ENCODE measurements around the gene CNTN6. TPM values are rescaled to one million over a fixed set of nuclear protein-coding genes. Genes with fewer than 3 reads are reported as not detected.

The CNTN6 gene
- total and polyA plus RNA-seq, 4 experiments from 2014 or later, result not detected

- H3K4me1 ChIP-seq (ENCODE audit: insufficient read depth, low read length), result no peaks in the 10 kb centered on the region
- H3K27ac ChIP-seq (ENCODE audit: low read depth, low read length), result no peak overlapping the region
- Mint-ChIP-seq H3K4me3 (no peak overlapping the region), H3K36me3 (no peaks in the 10 kb centered on the region), H3K9me3 (peaks cover 0 to 9% (median under 1%) of the 10 kb centered on the region in 8 donors), H3K27ac (no peak overlapping the region), H3K4me1 (no peaks in the 10 kb centered on the region), H3K27me3 (no peaks in the 10 kb centered on the region)
- POLR2A ChIA-PET (ENCODE audit: partially characterized antibody), result no interaction called here
- H3K9me3 ChIP-seq (ENCODE audit: control insufficient read depth in 1 of 2, low read length in 2 of 2), result no peaks in the 10 kb centered on the region
- CTCF ChIA-PET (ENCODE audit: partially characterized antibody), result no interaction called here
- no peak for DNase-seq
- intact Hi-C loops (cut with micrococcal nuclease), result no loop called here
- H3K27me3 ChIP-seq (ENCODE audit: insufficient read depth, low read length), result no peaks in the 10 kb centered on the region
- no peak overlapping the region for H3K4me3 ChIP-seq (ENCODE audit: low read length in 2 of 2)
- no peaks in the 10 kb centered on the region for H3K36me3 ChIP-seq (ENCODE audit: insufficient read depth, low read length)
These were observed 38.3 kb downstream of the CNTN6 start for GRCh38 chr3:1131166-1131565.

GRCh38 chr3:1135194-1135593, 42.4 kb downstream of the CNTN6 start:
- Histone ChIP-seq H3K36me3 (ENCODE audit: insufficient read depth, low read length) (no peaks in the 10 kb centered on the region), H3K27ac (ENCODE audit: low read depth, low read length) (no peak overlapping the region), H3K4me3 (ENCODE audit: low read length in 2 of 2) (no peak overlapping the region), H3K9me3 (ENCODE audit: control insufficient read depth in 1 of 2, low read length in 2 of 2) (no peaks in the 10 kb centered on the region), H3K27me3 (ENCODE audit: insufficient read depth, low read length) (no peaks in the 10 kb centered on the region), H3K4me1 (ENCODE audit: insufficient read depth, low read length) (no peaks in the 10 kb centered on the region)
- CTCF ChIA-PET (ENCODE audit: partially characterized antibody), result no interaction called here
- H3K36me3 Mint-ChIP-seq, result no peaks in the 10 kb centered on the region
- no peaks in the 10 kb centered on the region for H3K4me1 Mint-ChIP-seq
- POLR2A ChIA-PET (ENCODE audit: partially characterized antibody), result no interaction called here
- no peak overlapping the region for H3K4me3 Mint-ChIP-seq
- no peaks in the 10 kb centered on the region for H3K27me3 Mint-ChIP-seq
- DNase-seq, result no peak
- H3K9me3 Mint-ChIP-seq, result peaks cover 0 to 9% (median 5%) of the 10 kb centered on the region in 8 donors
- intact Hi-C loops (cut with micrococcal nuclease), result no loop called here
- H3K27ac Mint-ChIP-seq, result no peak overlapping the region

GRCh38 chr3:1138036-1138435, 45.2 kb downstream of the CNTN6 start:
- no peaks in the 10 kb centered on the region for H3K4me1 Mint-ChIP-seq
- ChIA-PET POLR2A (ENCODE audit: partially characterized antibody) (no interaction called here), CTCF (ENCODE audit: partially characterized antibody) (no interaction called here)
- H3K27ac ChIP-seq (ENCODE audit: low read depth, low read length), result no peak overlapping the region
- intact Hi-C loops (cut with micrococcal nuclease), result no loop called here
- no peaks in the 10 kb centered on the region for H3K36me3 Mint-ChIP-seq
- H3K9me3 ChIP-seq (ENCODE audit: control insufficient read depth in 1 of 2, low read length in 2 of 2), result no peaks in the 10 kb centered on the region
- H3K9me3 Mint-ChIP-seq, result peaks cover 0 to 9% (median 5%) of the 10 kb centered on the region in 8 donors
- H3K36me3 ChIP-seq (ENCODE audit: insufficient read depth, low read length), result no peaks in the 10 kb centered on the region
- no peak overlapping the region for H3K4me3 ChIP-seq (ENCODE audit: low read length in 2 of 2)
- H3K4me3 Mint-ChIP-seq, result no peak overlapping the region
- H3K27me3 Mint-ChIP-seq, result no peaks in the 10 kb centered on the region
- DNase-seq, result no peak
- H3K27me3 ChIP-seq (ENCODE audit: insufficient read depth, low read length), result no peaks in the 10 kb centered on the region
- H3K4me1 ChIP-seq (ENCODE audit: insufficient read depth, low read length), result no peaks in the 10 kb centered on the region
- H3K27ac Mint-ChIP-seq, result no peak overlapping the region

- Mint-ChIP-seq H3K4me3 (no peak overlapping the region), H3K27me3 (no peaks in the 10 kb centered on the region), H3K36me3 (no peaks in the 10 kb centered on the region), H3K4me1 (no peaks in the 10 kb centered on the region), H3K27ac (no peak overlapping the region), H3K9me3 (peaks cover 0 to 9% (median 5%) of the 10 kb centered on the region in 8 donors)
- H3K4me3 ChIP-seq (ENCODE audit: low read length in 2 of 2), result no peak overlapping the region
- ChIA-PET POLR2A (ENCODE audit: partially characterized antibody) (no interaction called here), CTCF (ENCODE audit: partially characterized antibody) (no interaction called here)
- intact Hi-C loops (cut with micrococcal nuclease), result no loop called here
- no peaks in the 10 kb centered on the region for H3K36me3 ChIP-seq (ENCODE audit: insufficient read depth, low read length)
- H3K27me3 ChIP-seq (ENCODE audit: insufficient read depth, low read length), result no peaks in the 10 kb centered on the region
- H3K27ac ChIP-seq (ENCODE audit: low read depth, low read length), result no peak overlapping the region
- DNase-seq, result no peak
- H3K4me1 ChIP-seq (ENCODE audit: insufficient read depth, low read length), result no peaks in the 10 kb centered on the region
- no peaks in the 10 kb centered on the region for H3K9me3 ChIP-seq (ENCODE audit: control insufficient read depth in 1 of 2, low read length in 2 of 2)
These were observed 46.2 kb downstream of the CNTN6 start for GRCh38 chr3:1139071-1139470.

- Mint-ChIP-seq H3K9me3 (peaks cover 0 to 4% (median 1%) of the 10 kb centered on the region in 8 donors), H3K36me3 (no peaks in the 10 kb centered on the region), H3K27me3 (no peaks in the 10 kb centered on the region), H3K27ac (no peak overlapping the region), H3K4me3 (no peak overlapping the region), H3K4me1 (no peaks in the 10 kb centered on the region)
- ChIA-PET POLR2A (ENCODE audit: partially characterized antibody) (no interaction called here), CTCF (ENCODE audit: partially characterized antibody) (no interaction called here)
- Histone ChIP-seq H3K27me3 (ENCODE audit: insufficient read depth, low read length) (no peaks in the 10 kb centered on the region), H3K4me1 (ENCODE audit: insufficient read depth, low read length) (no peaks in the 10 kb centered on the region), H3K27ac (ENCODE audit: low read depth, low read length) (no peak overlapping the region), H3K36me3 (ENCODE audit: insufficient read depth, low read length) (no peaks in the 10 kb centered on the region), H3K9me3 (ENCODE audit: control insufficient read depth in 1 of 2, low read length in 2 of 2) (no peaks in the 10 kb centered on the region), H3K4me3 (ENCODE audit: low read length in 2 of 2) (no peak overlapping the region)
- DNase-seq, result no peak
- intact Hi-C loops (cut with micrococcal nuclease), result no loop called here
These were observed 54.5 kb downstream of the CNTN6 start for GRCh38 chr3:1147326-1147725.

GRCh38 chr3:1147819-1148218, 55.0 kb downstream of the CNTN6 start:
- H3K36me3 Mint-ChIP-seq, result no peaks in the 10 kb centered on the region
- H3K27ac ChIP-seq (ENCODE audit: low read depth, low read length), result no peak overlapping the region
- DNase-seq, result no peak
- H3K27me3 Mint-ChIP-seq, result no peaks in the 10 kb centered on the region
- ChIA-PET POLR2A (ENCODE audit: partially characterized antibody) (no interaction called here), CTCF (ENCODE audit: partially characterized antibody) (no interaction called here)
- H3K9me3 Mint-ChIP-seq, result peaks cover 0 to 4% (median 1%) of the 10 kb centered on the region in 8 donors
- no peaks in the 10 kb centered on the region for H3K9me3 ChIP-seq (ENCODE audit: control insufficient read depth in 1 of 2, low read length in 2 of 2)
- H3K36me3 ChIP-seq (ENCODE audit: insufficient read depth, low read length), result no peaks in the 10 kb centered on the region
- no peak overlapping the region for H3K27ac Mint-ChIP-seq
- H3K4me1 Mint-ChIP-seq, result no peaks in the 10 kb centered on the region
- intact Hi-C loops (cut with micrococcal nuclease), result no loop called here
- H3K4me1 ChIP-seq (ENCODE audit: insufficient read depth, low read length), result no peaks in the 10 kb centered on the region
- H3K27me3 ChIP-seq (ENCODE audit: insufficient read depth, low read length), result no peaks in the 10 kb centered on the region
- no peak overlapping the region for H3K4me3 ChIP-seq (ENCODE audit: low read length in 2 of 2)
- no peak overlapping the region for H3K4me3 Mint-ChIP-seq

- no peaks in the 10 kb centered on the region for H3K4me1 ChIP-seq (ENCODE audit: insufficient read depth, low read length)
- H3K27ac Mint-ChIP-seq, result no peak overlapping the region
- H3K9me3 Mint-ChIP-seq, result peaks cover 0 to 15% (median 3%) of the 10 kb centered on the region in 8 donors
- H3K36me3 Mint-ChIP-seq, result no peaks in the 10 kb centered on the region
- intact Hi-C loops (cut with micrococcal nuclease), result no loop called here
- no peak for DNase-seq
- POLR2A ChIA-PET (ENCODE audit: partially characterized antibody), result no interaction called here
- CTCF ChIA-PET (ENCODE audit: partially characterized antibody), result no interaction called here
- H3K9me3 ChIP-seq (ENCODE audit: control insufficient read depth in 1 of 2, low read length in 2 of 2), result no peaks in the 10 kb centered on the region
- no peaks in the 10 kb centered on the region for H3K36me3 ChIP-seq (ENCODE audit: insufficient read depth, low read length)
- no peak overlapping the region for H3K4me3 ChIP-seq (ENCODE audit: low read length in 2 of 2)
- H3K27me3 Mint-ChIP-seq, result no peaks in the 10 kb centered on the region
- no peaks in the 10 kb centered on the region for H3K27me3 ChIP-seq (ENCODE audit: insufficient read depth, low read length)
- no peaks in the 10 kb centered on the region for H3K4me1 Mint-ChIP-seq
- H3K27ac ChIP-seq (ENCODE audit: low read depth, low read length), result no peak overlapping the region
- no peak overlapping the region for H3K4me3 Mint-ChIP-seq
These were observed 71.3 kb downstream of the CNTN6 start for GRCh38 chr3:1164101-1164500.

- DNase-seq, result no peak
- H3K4me3 ChIP-seq (ENCODE audit: low read length in 2 of 2), result no peak overlapping the region
- H3K4me3 Mint-ChIP-seq, result no peak overlapping the region
- no peak overlapping the region for H3K27ac Mint-ChIP-seq
- H3K27ac ChIP-seq (ENCODE audit: low read depth, low read length), result no peak overlapping the region
- H3K27me3 ChIP-seq (ENCODE audit: insufficient read depth, low read length), result no peaks in the 10 kb centered on the region
- no peaks in the 10 kb centered on the region for H3K4me1 ChIP-seq (ENCODE audit: insufficient read depth, low read length)
- ChIA-PET POLR2A (ENCODE audit: partially characterized antibody) (no interaction called here), CTCF (ENCODE audit: partially characterized antibody) (no interaction called here)
- H3K27me3 Mint-ChIP-seq, result no peaks in the 10 kb centered on the region
- no peaks in the 10 kb centered on the region for H3K36me3 Mint-ChIP-seq
- no peaks in the 10 kb centered on the region for H3K4me1 Mint-ChIP-seq
- H3K36me3 ChIP-seq (ENCODE audit: insufficient read depth, low read length), result no peaks in the 10 kb centered on the region
- peaks cover 0 to 22% (median 6%) of the 10 kb centered on the region in 8 donors for H3K9me3 Mint-ChIP-seq
- intact Hi-C loops (cut with micrococcal nuclease), result no loop called here
- H3K9me3 ChIP-seq (ENCODE audit: control insufficient read depth in 1 of 2, low read length in 2 of 2), result no peaks in the 10 kb centered on the region
These were observed 78.5 kb downstream of the CNTN6 start for GRCh38 chr3:1171320-1171719.

Measured in CD4-positive, alpha-beta memory T cell (primary cell).